Adrenal gland (tissue), 12 donors: ENCODE results near the gene LONRF2. TPM values are rescaled to one million over a fixed set of nuclear protein-coding genes. Genes with fewer than 3 reads are reported as not detected.

Source experiments
- DNase-seq, 7 donors: peaks; one replicate each; pipeline ENCODE4 v3.0.0-alpha.2; 2019 to 2020
- H3K27ac ChIP-seq, 5 donors: fragments of 200-600 bp; sonication (generic) in 4 of 5; 1 replicate in 3 of 5; 2 replicates in 2 of 5; pipeline versions ENCODE4 v1.5.1 to v1.8.0; 2016 to 2020; ENCODE audit warnings: mild to moderate bottlenecking in 1 of 5
- H3K27me3 ChIP-seq: fragments of 200-600 bp; 2 replicates; pipeline ENCODE4 v1.8.0; 2021
- H3K36me3 ChIP-seq, 2 donors: fragments of 200-600 bp; replicated peaks in 1 of 2; 1 replicate in 1 of 2; 2 replicates in 1 of 2; pipeline versions ENCODE4 v1.5.1 to v1.8.0; 2018 to 2022
- H3K4me1 ChIP-seq, 2 donors: fragments of 200-600 bp; replicated peaks in 1 of 2; 1 replicate in 1 of 2; 2 replicates in 1 of 2; pipeline versions ENCODE4 v1.5.1 to v1.8.0; 2018 to 2021
- H3K4me3 ChIP-seq, 4 donors: fragments of 200-600 bp; sonication (generic) in 3 of 4; one replicate each; pipeline ENCODE4 v1.5.1; 2016 to 2018
- H3K9me3 ChIP-seq, 3 donors: fragments of 200-600 bp; sonication (generic) in 1 of 3; replicated peaks in 1 of 3; 1 replicate in 2 of 3; 2 replicates in 1 of 3; pipeline versions ENCODE4 v1.5.1 to v1.8.0; 2016 to 2021
- CTCF ChIP-seq, 6 experiments: fragments of 450-650 bp in 4 of 6; fragments of 200-600 bp in 2 of 6; sonication (generic) in 1 of 6; IDR thresholded peaks; 1 replicate in 5 of 6; 2 replicates in 1 of 6; pipeline versions ENCODE4 v1.5.1 to v1.8.0; 2016 to 2021; ENCODE audit warnings: antibody characterized with exemption in 6 of 6, mild to moderate bottlenecking in 2 of 6, moderate library complexity in 1 of 6
- POLR2A ChIP-seq, 2 donors: fragments of 450-650 bp; IDR thresholded peaks; one replicate each; pipeline ENCODE4 v1.6.1; 2017; ENCODE audit warnings: antibody characterized with exemption in 2 of 2, mild to moderate bottlenecking in 2 of 2, moderate library complexity in 1 of 2
- WGBS, 4 donors: extraction: QIAGEN DNeasy Blood & Tissue Kit in 2 of 4; methylation state at CpG; one replicate each; pipeline versions ENCODE4 v1.1.5 to v1.1.7; 2013 to 2017; 5-methylcytosine and 5-hydroxymethylcytosine counted together
- intact Hi-C, 2 donors: fragments of 100-400 bp; cut with DNase I; formaldehyde crosslinking; loops; one replicate each; pipeline versions ENCODE4 v1.14.1 to v1.15.0; 2022 to 2023
- polyA plus RNA-seq, 3 donors: library from polyadenylated mRNA; stranded (reverse); fragments of 200-250 nt in 2 of 3; fragments of 350-450 nt in 1 of 3; fragmentation: Illumina TruSeq in 1 of 3; extraction: RNeasy Lipid Tissue Mini Kit (QIAGEN cat#74804) in 1 of 3; gene quantifications; one replicate each; pipeline ENCODE4 v1.2.3, GENCODE V29; 2013 to 2014
- total RNA-seq, 9 donors: library from RNA; depleted of rRNA in 4 of 9; stranded (reverse); fragments of >200 nt in 4 of 9; fragments of 120-200 nt in 1 of 9; fragmentation: NEBNext Ultra II Directional in 1 of 9; extraction: Animal tissue kit (Norgen Biotek cat#: 25700) in 1 of 9; gene quantifications; one replicate each; pipeline versions ENCODE4 v1.1.0 to v1.2.4, GENCODE V29; 2013 to 2023
- donor health status: healthy with polysubstance abuse.
- donor health status: Bipolar disorder and iron deficiency.
- donor health status: DM: yes; HTN: yes; CAD: no.
- donor health status: DM: no; HTN: no; CAD: no.
- donor health status: DM: no; HTN: no; CAD: no.
- donor health status: DM: yes; HTN: yes; CAD: no.

Gene LONRF2
- total and polyA plus RNA-seq, 12 donors = 8.1 to 110 (median 43.0) TPM

GRCh38 chr2:100286318-100286717, 36.0 kb downstream of the LONRF2 start:
- H3K27ac ChIP-seq = peak overlapping the region in 4 of 5 donors; percentile 61 to 89 (median 76)

GRCh38 chr2:100285691-100286090, 36.6 kb downstream of the LONRF2 start:
- 41 to 52% (median 45%) methylated on average over 6 of the region's 6 CpGs for WGBS, 4 donors
- DNase-seq = peak in 1 of 7 donors; percentile 14
- H3K27me3 ChIP-seq = no peaks in the 10 kb centered on the region
- peaks cover 32 to 57% of the 10 kb centered on the region in 2 donors for H3K4me1 ChIP-seq
- intact Hi-C loops = no loop called here
- H3K9me3 ChIP-seq = no peaks in the 10 kb centered on the region
- H3K4me3 ChIP-seq = no peak overlapping the region
- TF ChIP-seq POLR2A (IDR thresholded peaks at IDR 0.05) (no peak), CTCF (IDR thresholded peaks at IDR 0.05) (no peak)
- H3K36me3 ChIP-seq = peaks cover 0 to 22% of the 10 kb centered on the region in 2 donors
- peak overlapping the region; percentile 61 to 89 (median 71) for H3K27ac ChIP-seq

More at GRCh38 chr2:100286318-100286717, 36.0 kb downstream of the LONRF2 start:
- 78 to 92% (median 84%) methylated on average over 3 of the region's 3 CpGs for WGBS, 4 donors
- TF ChIP-seq CTCF (IDR thresholded peaks at IDR 0.05) (no peak), POLR2A (IDR thresholded peaks at IDR 0.05) (no peak)
- H3K4me1 ChIP-seq = peaks cover 27 to 54% of the 10 kb centered on the region in 2 donors
- peaks cover 0 to 22% of the 10 kb centered on the region in 2 donors for H3K36me3 ChIP-seq
- intact Hi-C loops = no loop called here
- H3K9me3 ChIP-seq = no peaks in the 10 kb centered on the region
- no peaks in the 10 kb centered on the region for H3K27me3 ChIP-seq
- no peak for DNase-seq
- no peak overlapping the region for H3K4me3 ChIP-seq

GRCh38 chr2:100285011-100285410, 37.3 kb downstream of the LONRF2 start:
- Histone ChIP-seq H3K9me3 (no peaks in the 10 kb centered on the region), H3K27ac (peak overlapping the region; percentile 61 to 89 (median 71)), H3K27me3 (no peaks in the 10 kb centered on the region), H3K4me3 (no peak overlapping the region), H3K36me3 (peaks cover 0 to 21% of the 10 kb centered on the region in 2 donors), H3K4me1 (peaks cover 33 to 52% of the 10 kb centered on the region in 2 donors)
- 26 to 57% (median 37%) methylated on average over 3 of the region's 3 CpGs for WGBS, 4 donors
- intact Hi-C loops = no loop called here
- TF ChIP-seq POLR2A (IDR thresholded peaks at IDR 0.05) (no peak), CTCF (IDR thresholded peaks at IDR 0.05) (no peak)
- DNase-seq = no peak

GRCh38 chr2:100283724-100284501, 38.4 kb downstream of the LONRF2 start:
- Histone ChIP-seq H3K27me3 (no peaks in the 10 kb centered on the region), H3K36me3 (peaks cover 0 to 10% of the 10 kb centered on the region in 2 donors), H3K27ac (peak overlapping the region; percentile 61 to 89 (median 76)), H3K9me3 (no peaks in the 10 kb centered on the region), H3K4me1 (peaks cover 33 to 55% of the 10 kb centered on the region in 2 donors), H3K4me3 (no peak overlapping the region)
- WGBS, 4 donors = 45 to 57% (median 52%) methylated on average over 19 to 20 of the region's 20 CpGs
- peak in 1 of 6 experiments; percentile 8 for TF ChIP-seq CTCF (IDR thresholded peaks at IDR 0.05)
- peak in 1 of 2 donors; percentile 69 for TF ChIP-seq POLR2A (IDR thresholded peaks at IDR 0.05)
- peak; percentile 82 to 94 (median 92) for DNase-seq
- intact Hi-C loops = no loop called here
